Stimulated activated CD4-positive, alpha-beta T cell treated with anti-CD3 and anti-CD28 coated beads, TNF-alpha, amount 100 ng/mL, for 4 hours (primary cell): ENCODE results near the gene RRAD.

Experiments used
- DNase-seq, 3 experiments: peaks; one replicate each; pipeline ENCODE4 v3.0.0-alpha.2; 2020; ENCODE audit warnings: low read depth in 3 of 3

Gene RRAD

DNA sequence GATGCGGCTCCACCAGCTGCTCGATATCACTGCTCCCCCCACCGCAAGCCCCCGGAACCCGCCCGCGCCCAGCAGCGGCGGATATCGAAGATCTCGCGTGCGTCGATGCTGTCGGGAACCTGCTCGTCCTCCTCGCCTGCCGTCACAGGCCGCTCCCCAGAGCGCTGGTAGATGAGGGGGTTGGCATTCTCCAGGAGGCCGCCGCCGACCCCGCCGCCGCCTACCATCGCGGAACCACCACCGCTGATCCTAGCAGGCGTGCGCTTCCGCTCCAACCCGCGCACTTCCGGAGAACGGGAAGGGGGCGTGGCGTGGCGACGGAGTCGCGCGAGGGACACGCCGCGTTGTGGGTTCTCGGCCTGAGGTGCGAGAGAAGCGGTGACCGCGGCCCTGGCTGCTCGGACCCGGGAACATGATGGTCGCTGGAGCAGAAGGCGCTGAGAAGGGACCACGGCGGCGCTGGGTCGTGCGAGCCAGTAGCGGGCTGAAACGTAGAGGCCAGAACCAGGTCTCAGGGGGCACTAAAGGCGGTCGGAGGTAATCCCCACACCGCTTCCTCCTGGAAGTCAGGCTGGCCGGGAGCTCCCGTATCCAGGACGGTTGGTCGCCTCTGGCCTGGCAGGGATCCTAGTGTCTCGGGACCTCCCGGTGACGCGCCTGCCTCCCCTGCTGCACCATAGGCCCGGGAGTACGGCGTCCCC is 9.0 kb upstream of the RRAD start, which contains the start of gene CIAO2B:
Gene CIAO2B (minus strand): TSS at position 265 of the 701 bp plus-strand sequence. CDS start 38 bp downstream, at position 227.
- peak; percentile 81 to 83 (median 81) for DNase-seq

DNA sequence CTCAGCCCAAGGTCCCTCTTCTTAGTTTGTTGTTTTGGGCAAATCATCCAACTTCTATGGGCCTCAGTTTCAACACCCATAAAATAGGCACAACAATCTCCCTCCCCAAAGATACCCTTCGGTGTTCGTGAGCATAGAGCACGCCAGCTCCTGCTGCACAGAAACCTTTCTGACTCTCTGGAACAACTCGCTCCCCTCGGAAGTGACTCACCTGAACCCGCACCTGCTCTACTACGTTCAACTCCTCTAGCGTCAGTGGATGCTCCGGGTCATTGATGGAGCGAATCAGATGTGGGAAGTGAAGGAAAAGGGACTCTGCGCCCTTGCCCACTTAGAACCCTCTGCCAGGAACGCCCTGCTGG is 8.4 kb upstream of the RRAD start:
- DNase-seq: peak; percentile 29 to 45 (median 39)

DNA sequence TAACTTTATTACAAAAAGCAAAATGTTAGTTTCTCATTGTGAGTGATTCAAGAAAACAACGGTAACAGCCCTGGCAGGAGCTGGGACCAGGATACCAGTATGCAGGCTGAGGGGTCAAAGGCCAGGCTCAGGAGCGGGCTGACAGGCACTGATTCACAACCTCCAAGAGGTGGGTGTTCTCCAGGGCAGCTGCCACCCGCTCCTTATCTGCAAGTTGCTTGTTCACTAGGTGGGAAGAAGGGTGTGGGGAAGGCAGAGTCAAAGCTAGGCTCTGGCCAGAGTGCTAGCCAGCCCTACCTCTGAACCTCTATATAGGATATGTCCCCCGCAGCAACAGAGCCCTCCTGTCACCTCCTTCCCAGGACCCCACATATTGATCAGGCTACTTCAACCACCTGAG is 6.7 kb upstream of the RRAD start:
- DNase-seq: no peak

DNA sequence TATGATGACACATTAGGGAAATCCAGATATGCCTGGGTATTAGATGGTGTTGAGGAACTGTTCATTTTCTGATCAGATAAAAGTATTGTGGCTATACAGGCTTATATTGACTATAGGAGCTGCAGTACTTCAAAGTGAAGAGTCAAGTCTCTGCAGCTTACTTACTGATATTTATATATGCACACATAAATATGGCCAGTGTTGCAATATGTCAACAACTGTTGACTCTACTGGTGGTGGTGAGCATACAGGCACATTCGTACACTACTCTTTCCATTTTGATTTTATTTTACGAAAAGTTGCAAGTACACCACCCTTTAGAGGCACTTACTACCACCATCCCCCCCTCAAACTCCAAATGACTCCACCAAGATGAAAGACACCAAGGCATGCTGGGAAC is 6.3 kb upstream of the RRAD start:
- DNase-seq: no peak

DNA sequence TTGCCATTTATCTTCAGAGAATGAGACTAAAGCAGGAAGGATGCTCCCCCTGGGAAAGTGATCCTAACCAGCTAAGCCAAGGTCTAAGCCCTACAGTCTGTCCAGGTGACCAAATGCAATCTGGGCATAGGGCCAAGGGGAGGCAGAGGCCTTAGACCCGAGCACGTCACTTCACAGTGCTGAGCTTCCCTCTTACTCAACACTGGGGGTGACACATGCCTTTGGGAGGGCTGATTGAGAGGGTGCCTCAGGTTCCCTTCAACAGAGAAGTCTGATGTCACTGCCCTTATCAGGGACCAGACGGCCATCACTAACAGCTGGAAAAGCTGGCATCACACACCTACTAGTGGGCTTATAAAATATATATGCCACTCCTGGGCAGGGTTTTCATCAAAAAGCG is 4.9 kb upstream of the RRAD start:
- no peak for DNase-seq

DNA sequence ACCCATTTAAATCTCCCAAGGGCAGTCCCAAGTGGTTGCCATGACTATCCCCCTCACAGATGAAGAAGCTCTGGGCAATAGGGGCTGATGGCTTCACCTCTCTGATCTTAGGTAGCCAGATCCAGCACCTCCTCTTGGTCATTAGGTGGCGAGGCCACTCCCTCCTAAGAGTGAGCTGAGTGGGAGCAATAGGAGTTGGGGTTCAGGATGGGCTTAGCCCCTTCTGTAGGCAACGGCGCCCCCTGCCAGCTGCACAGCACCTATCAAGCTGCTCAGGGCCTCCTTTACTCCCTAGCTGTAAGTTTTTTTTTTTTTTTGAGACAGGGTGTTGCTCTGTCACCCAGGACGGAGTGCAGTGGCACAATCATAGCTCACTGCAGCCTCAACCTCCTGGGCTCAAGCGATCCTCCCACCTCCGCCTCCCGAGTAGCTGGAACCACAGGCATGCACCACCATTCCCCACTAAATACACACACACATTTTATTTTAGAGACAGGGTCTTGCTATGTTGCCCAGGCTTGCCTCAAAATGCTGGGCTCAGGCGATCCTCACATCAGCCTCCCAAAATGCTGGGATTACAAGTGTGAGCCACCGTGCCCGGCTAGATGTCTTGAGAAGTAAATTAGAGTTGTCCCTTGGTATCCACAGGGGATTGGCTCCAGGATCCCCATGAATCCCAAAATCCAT is 3.5 kb upstream of the RRAD start:
- DNase-seq: no peak

DNA sequence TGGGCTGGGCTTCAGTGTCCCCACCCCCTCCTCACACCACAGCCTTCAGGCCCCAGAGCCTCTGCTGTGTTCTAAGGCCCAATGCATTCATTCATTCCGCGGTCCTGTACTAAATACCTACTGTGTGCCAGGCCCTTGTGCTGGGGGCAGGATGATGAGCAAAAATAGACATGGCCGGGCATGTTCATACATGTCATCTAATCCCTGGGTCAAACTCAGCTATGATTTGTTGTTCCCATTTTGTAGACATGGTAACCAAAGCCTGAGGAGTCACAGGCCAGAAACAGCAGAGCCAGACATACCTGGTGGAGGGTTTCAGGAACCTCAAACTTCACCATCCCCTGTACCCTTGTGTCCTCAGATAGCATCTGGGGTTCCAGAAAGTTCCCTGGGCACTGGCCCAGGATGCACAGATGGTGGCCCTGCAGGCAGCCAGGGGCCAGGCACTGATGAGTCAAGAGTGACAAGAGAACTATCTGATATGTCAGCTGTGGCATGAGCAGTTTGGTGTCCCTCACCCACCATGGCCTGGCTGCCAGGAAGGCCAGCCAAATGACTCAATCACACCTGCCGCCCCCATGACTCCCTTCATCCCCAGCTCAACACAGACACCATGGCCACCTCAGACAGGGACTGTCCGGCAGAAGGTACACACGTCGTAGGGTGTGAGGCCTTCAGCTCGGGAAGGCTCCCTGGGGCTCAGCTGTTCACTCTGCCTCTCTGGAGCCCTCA is 2.7 kb upstream of the RRAD start:
- DNase-seq: no peak

DNA sequence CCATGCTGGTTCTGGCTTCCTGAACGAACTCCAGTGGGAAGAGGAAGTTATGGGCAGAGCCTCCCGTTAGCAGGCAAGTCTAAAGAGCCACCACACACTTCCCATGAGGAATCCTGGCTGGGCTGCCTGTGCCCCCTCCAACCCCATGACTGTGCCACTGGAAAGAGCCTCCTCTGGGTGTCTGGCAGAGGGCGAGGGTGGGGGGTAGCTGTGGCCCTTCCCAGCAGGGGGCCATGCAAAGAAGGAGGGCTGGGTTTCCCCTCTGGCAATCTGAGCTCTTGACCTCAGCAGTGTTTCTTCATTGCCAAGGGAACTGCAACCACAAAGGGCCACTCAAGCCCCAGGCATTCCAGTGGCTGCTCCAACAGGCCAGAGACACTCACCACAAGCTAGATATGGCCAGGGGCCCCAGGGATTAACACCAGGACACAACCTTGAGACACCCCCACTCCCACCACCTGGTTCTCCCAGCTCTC is 1.7 kb upstream of the RRAD start:
- no peak for DNase-seq

DNA sequence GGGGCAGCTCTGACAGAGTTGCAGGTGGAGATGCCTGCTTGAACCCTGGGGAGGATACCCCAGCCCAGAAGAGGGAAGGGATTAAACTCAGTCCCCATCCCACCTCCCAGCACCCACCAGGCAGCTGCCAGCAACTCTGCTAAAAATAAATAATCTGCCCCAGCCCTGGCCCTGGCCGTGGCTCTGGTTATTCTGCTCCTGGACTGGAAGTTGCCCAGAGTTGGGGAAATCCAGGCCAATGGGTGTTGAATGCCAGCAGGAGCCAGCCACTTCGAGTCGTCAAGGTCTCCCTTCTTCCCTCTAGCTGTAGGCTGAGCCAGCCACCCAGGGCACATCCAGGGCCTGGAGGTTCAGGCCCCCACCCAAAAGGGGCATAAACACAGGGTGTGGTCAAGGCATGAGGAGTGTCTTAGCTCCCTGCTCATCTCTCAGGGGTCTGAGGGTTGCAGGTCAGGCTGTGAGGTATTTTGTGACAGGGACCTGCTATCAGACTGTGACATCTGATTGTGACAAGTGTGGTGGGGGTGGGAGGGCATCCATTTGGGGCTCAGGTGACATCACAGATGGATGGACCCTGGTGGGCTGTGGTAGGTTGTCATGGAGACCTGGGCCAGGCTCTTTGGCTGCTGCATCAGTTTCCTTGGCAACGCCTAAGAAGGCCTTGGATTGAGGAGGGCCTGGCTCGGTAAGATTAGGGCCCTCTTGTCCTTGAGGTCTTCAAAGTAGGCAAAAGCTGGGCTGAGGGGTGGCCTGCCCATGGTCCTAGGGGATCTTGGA is 1.0 kb upstream of the RRAD start:
- DNase-seq: no peak

DNA sequence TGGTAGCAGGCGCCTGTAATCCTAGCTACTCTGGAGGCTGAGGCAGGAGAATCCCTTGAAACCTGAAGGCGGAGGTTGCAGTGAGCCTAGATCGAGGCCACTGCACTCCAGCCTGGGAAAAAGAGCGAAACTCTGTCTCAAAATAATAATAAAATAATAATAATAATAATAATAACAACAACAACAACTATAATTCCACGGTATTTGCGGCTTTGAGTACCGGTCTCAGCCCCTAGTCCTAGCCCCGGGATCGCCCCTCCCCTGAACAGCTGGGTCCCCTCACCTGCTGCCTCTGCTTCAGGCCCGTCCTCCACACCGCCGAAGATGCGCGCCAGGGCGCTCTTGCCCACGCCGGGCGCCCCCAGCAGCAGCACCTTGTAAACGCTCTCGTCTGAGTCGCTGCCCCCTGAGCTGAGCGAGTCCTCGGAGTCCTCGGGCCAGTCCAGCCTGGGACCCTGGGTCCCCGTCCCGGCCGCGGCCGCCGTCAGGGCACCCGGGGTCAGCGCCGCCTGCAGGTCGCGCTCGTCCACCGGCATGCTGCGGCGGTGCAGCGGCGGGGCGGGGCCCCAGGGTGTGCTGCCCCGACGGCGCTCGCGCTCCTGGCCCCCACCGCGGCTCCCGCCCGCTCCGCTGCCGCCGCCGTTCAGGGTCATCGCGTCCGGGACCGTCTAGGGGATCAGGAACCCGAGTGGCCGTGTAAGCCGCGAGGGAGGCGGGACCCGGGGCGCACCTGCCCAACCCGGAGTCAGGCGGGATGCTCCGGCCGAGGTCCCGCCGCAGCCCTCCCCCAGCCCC is 611 bp downstream of the RRAD start:
- no peak for DNase-seq

DNA sequence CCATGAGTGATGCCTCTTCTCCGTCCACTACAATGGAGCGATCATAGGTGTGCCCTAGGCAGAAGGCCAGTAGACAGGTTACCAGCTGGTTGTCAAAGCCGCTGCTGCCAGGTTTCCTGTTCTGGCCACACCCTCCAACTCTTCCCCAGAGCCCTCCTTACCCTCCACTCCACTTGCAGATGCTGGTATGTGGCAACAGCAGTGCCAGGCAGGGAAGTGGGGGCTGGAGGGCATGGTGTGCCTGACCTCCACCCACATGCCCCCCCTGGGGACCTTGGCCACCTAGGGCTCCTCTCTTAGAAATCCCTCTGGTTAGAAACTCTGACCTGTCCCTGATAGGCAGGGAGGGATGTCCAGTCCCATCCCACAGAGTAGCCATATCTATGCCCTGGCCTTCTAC is 1.5 kb downstream of the RRAD start:
- DNase-seq: no peak

DNA sequence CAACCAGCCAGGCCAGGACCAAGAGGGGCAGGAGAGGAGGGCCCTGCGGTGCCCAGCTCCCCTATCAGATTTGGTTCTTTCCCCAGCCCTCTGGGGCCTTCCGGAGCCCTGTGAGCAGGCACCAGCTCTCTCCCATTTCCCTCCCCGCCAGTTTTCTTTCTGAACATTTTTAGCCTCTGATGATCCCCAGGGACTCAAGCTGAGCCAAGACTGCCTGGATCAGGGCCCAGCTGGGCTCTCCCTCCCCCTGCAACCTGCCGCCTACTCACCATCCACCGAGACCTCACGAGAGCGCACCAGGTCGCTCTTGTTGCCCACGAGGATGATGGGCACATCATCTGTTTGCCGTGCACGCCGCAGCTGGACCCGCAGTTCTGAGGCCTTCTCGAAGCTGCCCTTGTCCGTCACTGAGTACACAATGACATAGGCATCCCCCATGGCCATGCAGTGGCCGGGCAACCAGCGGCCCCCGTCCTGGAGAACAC is 2.0 kb downstream of the RRAD start:
- DNase-seq: no peak

DNA sequence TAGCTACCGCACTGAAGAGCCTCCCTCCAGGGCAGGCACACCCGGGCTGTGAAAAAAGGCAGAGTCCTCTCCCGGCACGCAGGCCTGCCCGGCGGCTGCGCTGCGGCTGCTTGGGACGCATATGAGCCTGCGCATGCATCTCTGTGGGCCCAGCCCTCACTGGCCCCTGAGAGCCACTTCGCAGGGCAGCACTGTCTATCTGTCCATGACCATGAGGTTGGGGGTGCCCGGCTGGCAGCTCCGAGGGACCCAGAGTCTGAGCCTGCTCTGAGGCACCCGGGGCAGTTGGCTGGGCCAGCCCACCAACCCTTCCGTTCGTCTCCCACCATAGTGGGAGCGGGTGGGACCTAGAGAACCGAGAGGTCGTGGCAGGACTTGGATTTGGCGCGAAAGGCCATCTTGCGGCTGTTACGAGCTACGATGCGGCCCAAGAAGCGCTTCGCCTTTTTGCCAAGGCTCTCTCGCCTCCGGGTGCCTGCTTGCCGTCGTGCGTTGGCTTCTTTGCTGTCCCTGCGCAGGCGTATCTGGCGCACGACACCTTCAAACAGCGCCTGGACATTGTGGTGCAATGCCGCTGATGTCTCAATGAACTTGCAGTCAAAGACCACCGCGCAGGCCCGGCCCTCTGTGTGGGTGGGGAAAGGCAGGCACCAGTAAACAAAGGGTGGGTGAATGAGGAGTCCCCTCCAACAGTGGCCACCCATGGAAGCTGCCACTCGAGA is 3.4 kb downstream of the RRAD start:
- DNase-seq: no peak

DNA sequence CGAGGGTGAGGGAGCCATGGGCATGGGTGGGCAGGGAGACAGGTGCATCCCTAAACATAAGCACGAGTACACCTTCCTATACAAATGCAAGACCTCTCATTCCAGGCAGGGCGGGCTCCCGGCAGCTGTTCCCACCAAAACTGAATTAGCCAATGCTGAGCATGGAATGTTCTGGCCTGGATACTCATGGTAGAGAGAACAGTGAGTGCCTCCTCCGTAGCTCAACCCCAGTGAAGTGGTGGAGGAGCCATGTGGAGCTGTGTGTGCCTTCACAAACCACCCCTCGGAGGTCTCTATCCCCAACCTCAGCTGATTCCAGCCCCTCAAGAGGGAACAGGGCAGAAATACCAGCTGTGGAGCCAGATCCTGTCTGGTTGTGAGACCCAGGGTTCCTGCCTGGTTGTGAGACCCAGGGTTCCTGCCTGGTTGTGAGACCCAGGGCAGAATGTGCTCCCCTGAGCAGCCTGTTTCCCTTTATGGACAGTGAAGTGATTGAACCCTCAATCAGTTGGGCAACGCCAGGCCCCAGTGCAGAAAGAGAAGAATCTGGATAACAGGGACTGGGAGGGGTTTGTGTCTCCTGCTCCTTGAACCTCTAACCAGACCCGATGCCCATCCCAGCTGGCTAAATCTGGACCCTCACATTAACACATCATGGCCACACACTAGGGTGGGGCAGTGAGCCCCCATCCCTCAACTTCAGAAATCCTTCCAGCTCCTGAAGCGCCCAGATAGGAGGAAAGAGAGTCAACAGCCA is 4.2 kb downstream of the RRAD start:
- no peak for DNase-seq

DNA sequence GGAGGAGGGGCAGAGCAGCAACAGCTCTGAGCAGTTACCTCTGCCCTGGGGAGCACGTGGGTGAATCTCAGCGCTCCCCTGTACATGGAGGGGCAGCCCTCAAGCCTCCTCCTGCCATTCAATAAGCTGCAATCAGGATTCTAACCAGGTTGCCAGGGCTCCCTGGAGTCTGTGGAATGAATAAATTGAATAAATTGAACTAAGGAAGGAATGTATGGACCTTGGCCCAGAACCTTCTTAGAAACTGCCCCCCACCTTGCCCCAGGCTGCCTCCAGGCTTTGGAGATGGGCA is 5.1 kb downstream of the RRAD start:
- no peak for DNase-seq

DNA sequence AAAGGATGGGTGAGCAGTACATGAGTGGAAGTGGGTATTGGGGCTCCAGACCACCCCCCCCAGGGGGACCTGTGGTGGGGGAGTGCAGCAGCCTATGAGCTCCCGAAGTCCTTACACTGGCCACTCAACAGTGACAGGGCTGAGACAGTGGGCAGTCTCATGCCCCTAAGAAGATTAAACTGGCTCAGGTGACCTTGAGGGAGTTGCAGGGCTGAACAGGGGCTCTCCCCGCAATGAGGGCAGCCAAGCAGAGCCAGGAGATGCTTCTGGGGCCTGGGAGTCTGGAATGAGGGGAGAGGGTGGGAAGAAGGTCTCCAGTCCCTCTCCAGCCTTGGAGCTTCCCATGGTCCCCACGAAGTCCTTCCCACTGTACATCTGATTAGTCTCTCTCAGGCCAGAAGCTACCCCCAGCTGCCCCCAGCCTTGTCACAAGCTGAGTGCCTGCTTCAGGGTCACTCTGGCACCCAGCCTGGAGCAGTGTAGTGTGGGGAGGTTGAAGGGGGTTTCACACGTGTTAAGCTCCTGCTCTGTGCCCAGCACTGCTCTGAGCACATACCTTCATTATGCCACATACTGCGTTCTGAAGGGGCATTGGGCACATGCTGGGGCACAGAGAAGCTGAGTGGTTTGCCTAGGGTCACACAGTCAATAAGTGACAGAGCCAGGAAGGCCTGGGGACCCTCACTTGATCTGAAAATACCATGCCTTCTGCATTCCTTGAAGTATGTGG is 5.6 kb downstream of the RRAD start:
- no peak for DNase-seq

DNA sequence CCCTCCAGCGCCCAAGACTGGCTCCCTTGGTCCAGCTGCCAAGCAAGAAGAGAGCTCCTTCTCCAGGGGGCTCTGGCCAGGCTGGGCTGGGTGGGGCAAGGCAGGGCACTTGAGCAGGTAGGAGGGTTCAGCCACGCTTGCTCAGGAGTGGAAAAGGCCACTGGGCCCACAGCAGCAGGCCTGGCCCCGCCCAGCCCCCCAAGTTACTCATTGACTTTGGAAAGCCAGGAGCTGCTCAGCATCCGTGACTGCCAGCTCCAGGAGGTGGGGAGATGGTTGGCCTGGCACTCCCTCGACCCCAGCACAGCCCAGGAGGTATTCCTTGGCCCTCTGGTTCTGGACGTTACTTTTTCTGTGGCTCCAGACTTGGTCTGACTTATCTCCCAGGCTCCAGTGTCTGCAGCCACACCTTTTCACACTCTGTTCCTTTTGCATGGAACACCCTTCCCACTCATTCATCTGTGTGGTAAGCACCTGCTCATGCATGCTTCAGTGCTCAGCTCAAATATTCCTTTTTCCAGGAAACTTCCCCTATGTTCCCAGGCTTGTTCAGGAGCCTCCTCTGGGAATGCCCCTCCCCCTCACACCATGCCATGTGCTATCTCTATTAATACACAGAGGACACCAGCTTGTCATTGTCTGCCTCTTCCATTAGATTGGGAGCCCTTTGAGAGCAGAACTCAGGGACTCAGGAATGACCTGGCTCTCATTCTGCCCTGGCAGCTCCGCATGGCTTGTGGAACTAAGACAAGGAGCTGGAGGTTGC is 6.3 kb downstream of the RRAD start, which contains the start of gene CDH16:
Gene CDH16 (minus strand): TSS at position 83 of the 766 bp plus-strand sequence. CDS start 820 bp downstream, outside the sequence.
- no peak for DNase-seq

DNA sequence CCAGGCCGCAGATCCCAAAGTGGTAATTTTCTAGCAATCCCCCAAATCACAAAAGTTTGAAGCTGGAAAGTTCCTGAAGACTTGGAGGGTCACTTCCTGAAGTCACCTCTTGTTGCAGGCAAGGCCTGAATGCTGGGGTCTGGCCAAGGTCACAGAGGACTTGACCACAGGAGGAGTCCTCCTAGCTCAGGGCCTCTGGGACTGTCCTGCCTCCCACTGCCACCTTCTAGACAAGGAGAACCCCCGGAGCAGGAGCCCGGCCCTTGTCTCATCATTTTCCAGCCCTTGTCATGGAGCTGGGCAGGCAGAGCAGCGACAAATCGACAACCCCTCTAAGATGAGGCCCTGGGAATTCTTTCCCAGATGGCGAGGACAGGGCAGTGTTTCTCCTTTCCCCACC is 7.0 kb downstream of the RRAD start:
- no peak for DNase-seq
